Stimulated activated CD4-positive, alpha-beta T cell treated with anti-CD3 and anti-CD28 coated beads, Interleukin-4, amount 100 ng/mL, for 48 hours (primary cell): ENCODE data around the gene RNF225.
A peak's percentile ranks its signal among the peaks of the same experiment; 100 is the strongest.
"Not testable (repeated sequence)": the region's sequence is repeated elsewhere in the genome, so short reads cannot be mapped to it uniquely, and the experiment has no call there.

Experiments used
- DNase-seq, 2 donors: peaks; one replicate each; pipeline ENCODE4 v3.0.0-alpha.2; 2020; ENCODE audit warnings: low read depth in 2 of 2

Gene RNF225

DNA sequence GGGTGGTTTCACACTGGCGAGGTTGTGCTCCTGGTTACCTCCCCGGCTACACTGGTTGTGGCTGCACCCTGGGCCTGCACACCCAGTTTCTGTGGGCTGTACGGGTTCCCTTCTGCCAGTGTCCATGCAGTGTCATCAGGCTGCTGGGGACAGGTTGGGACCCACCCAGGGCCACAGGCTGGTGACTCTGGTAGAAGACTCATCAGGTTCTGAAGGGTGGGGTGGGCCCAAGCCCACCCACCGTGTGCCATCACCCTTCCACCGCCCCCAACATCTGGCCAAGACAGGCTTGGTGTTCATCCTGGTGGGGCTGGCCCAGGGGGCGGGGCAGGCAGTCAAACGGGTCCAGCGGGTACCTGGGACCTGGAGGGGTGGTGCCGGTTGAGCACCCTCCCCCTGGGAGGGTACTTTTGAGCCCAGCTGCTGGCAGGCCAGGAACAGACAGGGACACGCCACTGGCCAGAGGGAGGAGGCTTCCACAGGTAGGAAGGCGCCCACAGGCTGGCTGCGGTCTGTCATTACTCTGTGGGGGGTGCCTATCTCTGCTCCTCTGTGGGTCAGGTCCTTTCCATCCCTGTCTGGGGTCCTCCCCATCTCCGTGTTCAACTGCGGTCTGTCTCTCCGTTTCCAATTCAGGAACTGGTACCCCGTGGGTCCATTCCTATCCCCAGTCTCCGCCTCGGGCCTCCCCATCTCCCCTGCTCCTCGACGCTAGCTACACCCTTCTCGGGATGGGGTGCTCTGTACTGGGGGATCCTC is at the start of gene RNF225:
TSS of gene RNF225 (plus strand) at position 437 of the 759 bp plus-strand sequence. CDS start 434 bp downstream, outside the sequence.
- DNase-seq: no peak

DNA sequence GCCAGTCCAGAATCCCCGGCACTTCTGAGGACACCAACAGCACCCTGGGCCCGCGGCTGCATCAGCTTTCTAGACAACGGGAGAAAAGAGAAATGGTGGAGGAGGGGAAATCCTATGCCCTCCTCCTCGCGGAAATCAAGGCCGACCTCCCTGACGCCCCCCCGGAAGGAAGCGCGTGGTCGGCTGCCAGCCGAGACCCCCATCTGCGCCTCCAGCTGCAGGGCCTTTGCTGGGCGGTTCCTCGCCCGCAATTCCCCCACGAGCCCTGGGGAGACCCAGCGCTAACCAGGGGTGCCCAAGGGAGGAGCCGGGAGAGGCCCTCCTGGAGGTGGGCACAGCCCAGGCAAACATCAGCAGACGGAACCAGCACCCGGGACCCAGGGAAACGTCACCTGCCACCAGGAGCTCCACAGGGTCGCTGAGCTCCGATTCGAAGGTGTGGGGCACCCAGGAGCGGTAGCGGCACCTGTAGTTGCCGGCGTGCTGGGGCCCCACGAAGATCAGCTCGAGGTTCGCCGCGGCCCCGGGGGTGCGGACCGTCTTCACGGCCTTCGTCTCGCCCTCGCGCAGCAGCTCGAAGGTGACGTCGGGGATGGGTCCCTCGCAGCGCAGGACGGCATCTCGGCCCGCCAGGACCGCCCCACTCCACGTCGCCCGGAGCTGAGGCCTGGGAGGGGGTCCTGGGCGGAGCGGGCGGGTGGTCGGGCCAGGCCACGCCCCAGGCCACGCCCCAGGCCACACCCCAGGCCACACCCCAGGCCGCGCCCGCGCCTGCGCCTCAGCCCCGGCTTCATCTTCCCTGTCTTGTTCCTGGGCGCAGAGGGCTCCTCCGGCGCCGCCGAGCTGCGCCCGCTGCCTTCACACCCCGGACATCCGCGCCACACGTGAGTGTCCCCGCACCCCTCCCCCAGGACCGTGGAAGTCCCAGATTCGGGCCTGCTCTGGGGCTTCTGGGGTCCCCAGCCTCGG is 48.2 kb upstream of the RNF225 start:
- peak; percentile 47 to 53 for DNase-seq

DNA sequence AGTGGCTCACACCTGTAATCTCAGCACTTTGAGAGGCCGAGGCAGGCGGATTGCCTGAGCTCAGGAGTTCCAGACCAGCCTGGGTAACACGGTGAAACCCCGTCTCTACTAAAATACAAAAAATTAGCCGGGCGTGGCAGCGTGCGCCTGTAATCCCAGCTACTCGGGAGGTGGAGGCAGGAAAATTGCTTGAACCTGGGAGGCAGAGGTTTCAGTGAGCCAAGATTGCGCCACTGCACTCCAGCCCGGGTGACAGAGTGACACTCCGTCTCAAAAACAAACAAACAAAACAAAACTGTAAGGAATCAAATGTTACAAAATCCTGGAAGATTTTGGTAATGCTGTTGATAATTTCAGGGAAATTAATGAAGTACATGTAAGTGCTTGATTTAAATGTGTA is 47.4 kb upstream of the RNF225 start:
- not testable (repeated sequence) for DNase-seq

DNA sequence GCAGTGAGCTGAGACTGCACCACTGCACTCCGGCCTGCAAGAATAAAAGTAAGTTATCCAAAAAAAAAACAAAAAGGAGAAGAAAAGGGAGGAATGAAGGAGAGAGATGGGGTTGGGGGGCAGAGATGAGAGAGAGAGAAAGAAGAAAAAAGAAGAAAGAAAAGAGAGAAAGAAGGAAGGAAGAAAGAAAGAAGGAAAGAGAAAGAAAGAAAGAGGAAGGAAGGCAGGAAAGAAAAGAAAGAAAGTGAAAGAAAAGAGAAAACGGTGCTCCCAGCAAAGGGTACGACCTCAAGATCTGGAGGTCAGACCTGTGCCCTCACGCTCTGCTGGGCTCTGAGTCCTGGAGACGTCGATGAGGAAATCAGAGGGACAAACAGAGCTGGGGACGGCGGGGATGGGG is 45.9 kb upstream of the RNF225 start:
- DNase-seq: no peak

DNA sequence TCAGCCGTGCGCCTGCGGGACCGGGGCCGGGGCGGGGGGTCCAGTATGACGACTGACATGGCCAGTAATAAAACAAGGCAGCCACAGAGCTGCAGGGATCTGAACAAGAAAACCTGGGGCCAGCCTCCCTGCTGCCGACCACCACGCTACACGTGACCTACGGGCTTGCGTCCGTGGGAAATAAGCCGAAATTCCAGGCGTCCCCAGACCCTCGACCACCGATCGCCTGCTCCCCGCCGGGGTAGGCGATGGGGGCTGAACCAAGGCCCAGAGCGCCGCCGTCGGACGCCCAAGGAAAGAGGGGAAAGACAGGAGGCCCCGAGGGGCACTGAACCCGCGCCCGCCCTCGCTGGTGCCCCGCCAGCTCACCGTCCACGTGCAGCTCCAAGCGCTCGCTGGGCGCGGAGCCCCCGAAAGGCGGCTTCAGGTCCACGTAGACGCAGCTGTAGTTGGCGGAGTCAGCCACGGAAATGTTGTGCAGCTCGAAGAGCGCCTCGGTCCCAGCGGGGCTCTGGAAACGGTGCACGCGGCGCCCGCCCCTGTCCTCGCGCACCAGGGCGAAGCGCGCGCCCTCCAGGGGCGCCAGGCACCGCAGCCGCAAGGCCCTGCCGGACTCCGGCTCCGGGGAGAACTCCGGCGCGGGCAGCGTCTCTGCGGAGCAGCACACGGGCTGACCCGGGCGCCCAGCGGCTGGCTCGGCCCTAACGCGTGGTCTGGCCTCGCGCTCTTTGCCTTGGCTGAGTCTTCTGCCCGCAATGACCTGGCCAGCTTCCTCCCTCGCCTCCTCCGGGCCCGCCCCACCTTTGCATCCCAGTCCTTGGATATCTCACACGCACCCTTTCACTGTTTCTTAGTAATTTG is 45.2 kb upstream of the RNF225 start:
- no peak for DNase-seq

DNA sequence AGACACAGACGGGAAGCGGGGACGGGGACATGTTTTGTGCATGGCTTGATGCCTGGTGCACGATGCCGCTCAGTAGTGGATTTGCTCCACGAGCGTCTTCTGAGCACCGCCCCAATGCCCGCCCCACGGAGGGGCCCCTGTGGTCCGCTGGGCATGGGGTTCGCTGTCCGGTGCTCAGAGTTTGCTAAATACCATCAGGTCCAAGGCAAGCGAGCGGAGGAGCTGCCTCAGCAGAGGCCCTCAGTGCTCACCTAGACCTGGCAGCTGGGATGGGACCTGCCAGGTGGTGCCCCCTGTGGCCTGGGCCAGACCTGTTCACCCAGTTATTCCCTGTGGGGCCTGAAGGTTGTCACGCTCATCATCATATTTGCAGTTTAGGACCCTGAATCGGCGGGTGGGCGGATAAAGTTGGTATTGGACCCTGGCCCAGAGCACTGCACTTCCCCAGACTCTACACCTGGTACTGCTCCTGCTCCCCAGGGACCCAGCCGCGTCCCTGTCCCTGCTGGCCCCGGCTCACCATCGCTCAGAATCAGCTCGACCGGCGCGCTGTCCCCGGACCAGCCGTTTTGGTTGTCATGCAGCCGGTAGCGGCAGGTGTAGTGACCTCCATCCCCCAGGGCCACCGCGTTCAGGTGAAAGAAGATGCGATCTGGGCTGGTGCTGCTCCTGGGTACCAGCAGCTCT is 44.4 kb upstream of the RNF225 start:
- no peak for DNase-seq

DNA sequence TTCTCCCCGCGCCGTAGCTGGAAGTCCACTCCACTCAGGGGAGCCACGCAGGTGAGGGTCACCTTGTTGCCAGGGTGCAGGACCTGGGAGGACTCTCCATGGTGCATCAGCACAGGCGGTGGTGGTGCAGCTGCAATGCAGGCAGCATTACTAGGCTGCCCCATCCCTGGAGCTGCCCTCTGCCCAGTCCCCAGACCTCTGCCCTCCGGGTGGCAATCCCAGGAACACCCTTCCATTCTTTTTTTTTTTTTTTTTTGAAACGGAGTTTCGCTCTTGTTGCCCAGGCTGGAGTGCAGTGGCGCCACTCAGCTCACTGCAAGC is 43.9 kb upstream of the RNF225 start:
- DNase-seq: no peak

DNA sequence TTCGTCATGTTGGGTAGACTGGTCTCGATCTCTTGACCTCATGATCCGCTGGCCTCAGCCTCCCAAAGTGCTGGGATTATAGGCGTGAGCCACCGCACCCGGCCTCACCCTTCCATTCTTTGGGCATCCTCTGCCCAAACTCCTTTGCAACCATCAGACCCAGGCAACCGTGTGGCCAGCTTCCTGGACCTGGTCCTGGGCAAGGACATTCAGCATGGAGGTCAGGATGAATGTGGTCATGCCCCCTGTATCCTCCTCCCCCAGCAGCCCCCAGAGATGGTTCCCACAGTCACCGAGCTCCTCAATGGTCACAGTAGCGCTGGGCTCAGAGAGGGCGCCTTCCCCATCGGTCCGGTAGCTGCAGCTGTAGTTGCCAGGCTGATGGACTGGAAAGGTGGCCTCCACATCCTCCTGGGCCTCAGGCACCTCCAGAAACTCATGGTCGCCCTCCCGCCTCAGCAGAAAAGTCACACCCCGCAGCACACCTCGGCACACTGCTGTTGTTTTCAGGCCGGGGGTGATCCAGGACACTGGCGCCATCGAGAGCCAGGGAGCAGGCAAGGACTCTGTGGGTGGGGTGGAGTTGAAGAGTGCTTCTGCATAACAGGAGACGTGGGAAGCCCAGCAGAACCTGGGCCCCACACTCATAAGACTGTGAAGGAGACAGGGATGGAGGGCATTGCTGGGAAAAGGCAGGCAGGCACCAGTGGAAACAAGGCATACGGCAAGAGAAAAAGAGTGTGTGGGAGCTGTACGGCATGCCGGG is 43.3 kb upstream of the RNF225 start:
- no peak for DNase-seq

DNA sequence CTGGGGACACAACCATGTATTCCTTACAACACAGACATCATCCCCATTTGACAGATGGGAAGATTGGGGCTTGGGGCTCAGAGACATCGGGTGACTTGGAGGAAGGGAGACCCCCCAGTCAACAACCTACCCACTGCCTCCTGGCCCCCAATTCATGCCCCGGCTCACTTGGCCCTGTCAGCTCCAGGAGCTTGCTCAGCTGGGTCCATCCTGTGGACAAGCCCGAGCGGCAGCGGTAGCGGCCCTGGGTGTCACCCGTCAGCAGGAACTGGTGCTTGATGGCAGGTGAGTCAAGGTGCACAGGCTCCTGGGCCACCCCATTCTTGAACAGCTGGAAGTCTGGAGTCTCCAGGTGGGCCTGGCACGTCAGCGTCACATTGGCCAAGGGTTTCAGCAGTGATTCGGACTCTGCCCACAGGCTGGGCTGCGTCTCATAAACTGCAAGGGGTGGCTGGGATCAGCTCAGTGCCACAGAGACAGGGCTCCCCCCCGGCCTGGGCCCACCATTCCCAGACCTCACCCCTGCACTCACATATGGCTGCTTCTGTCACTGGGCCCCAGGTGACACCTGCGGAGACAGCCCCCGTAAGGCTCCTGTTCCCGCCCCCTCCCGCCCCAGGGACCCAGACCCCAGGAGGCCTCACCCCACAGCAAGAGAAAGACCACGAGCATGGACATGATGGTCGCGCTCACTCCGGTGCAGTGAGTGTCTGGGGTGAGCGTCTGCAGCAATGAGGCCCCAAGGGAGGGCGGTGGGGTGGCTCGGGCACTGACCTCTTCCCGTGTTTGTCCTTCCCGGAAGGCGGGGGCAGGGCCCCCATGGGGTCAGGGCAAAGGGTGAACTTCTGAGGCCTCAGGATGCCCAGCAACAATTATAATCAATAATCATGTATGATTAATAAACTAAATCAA is 42.4 kb upstream of the RNF225 start, which contains the start of gene A1BG:
TSS of gene A1BG (minus strand) at position 733 of the 912 bp plus-strand sequence. CDS start at position 678, 55 bp downstream.
- no peak for DNase-seq

DNA sequence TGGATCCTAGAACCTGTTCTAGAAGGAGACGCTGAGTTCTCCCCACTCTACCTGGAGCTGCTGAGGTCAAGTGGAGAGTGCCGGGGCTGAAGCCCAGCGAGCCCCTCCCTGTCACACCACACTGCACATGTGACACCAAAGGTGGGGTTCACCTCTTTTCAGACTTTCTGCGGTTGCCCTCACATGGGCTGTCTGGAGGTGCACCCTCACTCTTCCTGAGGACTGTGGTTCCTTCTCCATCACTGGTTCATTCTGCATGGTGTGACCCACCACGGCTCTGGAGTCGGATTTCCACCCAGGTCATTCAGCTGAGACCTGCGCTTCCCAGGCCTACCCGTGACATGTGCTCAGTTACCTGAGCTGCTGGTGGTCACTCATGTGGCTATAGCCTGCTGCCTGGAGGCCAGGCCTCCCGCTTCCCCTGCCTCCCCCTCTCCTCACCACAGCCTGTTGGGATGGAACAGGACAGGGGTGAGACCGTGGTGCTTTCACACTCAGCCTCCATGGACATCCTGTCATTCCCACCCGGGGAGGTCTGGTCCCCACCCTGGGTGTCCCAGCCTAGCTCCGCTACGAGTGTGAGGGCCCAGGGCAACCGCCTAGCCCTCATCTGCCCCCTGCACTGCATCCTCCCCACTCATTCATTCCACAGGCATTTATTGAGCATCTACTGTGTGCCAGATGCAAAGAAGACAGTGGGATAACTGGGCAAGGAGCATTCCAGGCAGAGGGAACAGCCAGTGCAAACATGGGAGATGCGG is 41.6 kb upstream of the RNF225 start:
- DNase-seq: no peak

DNA sequence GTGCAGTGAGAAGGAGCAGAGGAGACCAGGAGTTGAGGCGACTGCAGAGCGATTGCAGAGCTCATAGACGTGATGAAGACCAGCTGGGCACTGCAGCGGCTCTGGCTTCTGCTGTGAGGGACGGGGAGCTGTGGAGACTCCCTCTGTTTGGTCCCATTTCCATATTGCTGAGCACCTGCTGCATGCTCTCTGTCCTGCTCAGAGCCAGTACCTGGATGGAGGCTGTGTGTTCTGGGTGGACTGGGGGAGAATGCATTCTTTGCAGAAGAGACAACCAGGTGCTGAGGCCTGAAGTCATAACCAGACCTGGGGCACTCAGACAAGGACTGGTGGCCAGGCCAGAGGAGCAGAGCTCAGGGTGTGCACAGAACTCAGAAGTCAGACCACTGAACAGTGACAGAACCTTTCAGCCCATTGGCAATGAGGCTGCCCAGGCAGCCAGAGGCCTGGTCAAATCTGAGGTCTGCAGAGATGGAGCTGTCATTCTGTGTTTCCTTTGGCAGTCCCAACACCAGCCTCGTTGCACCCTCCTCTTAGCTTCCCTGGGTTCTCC is 40.9 kb upstream of the RNF225 start:
- DNase-seq: no peak

DNA sequence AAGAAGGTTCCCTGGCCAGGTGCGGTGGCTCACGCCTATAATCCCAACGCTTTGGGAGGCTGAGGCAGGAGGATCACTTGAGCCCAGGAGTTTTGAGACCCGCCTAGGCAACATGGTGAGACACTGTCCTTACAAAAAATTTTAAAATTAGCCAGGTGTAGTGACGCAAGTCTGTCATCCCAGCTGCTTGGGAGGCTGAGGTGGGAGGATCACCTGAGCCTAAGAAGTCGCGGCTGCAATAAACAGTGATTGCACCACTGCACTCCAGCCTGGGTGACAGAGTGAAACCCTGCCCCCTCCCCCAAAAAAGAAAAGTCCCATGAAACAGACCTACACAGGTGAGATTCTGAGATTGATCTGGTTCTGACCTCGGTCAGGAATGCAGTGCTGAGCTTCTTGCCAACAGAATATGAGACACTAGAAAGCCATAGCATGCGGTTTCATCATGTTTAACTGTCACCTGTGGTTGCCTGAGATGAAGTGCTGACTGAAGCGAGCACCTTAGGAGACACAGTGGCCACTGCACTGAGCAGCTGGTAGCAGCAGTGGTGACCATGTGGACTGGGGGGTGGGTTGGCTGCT is 40.1 kb upstream of the RNF225 start:
- DNase-seq: no peak

DNA sequence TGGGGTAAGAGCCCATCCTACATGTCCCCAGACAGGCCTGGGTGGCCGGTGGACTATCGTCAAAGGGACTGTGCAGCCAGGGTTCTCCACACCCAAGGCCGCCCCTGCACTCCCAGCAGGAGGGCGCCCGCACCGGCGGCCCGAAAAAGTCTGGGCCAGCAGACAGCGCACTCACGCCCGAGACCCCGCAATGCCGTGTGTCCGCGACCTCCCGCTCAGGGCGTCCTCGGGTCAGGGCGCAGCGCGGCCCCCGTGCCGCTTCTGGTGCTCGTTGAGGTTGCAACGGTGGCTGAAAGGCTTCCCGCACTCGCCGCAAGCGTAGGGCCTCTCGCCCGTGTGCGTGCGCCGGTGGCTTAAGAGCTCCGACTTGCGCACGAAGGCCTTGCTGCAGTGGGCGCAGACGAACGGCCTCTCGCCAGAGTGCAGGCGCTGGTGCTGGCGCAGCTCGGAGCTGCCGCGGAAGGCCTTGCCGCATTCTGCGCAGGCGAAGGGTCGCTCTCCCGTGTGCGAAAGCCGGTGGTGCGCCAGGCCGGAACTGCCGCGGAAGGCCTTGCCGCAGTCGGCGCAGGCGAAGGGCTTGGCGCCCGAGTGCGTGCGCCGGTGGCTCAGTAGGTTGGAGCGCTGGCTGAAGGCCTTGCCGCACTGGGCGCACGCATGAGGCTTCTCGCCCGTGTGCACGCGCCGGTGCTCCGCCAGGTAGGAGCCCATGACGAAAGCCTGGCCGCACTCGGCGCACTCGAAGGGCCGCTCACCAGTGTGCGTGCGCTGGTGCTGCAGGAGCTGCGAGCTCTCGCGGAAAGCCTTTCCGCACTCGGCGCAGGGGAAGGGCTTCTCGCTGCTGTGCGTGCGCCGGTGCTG is 39.3 kb upstream of the RNF225 start:
- no peak for DNase-seq

DNA sequence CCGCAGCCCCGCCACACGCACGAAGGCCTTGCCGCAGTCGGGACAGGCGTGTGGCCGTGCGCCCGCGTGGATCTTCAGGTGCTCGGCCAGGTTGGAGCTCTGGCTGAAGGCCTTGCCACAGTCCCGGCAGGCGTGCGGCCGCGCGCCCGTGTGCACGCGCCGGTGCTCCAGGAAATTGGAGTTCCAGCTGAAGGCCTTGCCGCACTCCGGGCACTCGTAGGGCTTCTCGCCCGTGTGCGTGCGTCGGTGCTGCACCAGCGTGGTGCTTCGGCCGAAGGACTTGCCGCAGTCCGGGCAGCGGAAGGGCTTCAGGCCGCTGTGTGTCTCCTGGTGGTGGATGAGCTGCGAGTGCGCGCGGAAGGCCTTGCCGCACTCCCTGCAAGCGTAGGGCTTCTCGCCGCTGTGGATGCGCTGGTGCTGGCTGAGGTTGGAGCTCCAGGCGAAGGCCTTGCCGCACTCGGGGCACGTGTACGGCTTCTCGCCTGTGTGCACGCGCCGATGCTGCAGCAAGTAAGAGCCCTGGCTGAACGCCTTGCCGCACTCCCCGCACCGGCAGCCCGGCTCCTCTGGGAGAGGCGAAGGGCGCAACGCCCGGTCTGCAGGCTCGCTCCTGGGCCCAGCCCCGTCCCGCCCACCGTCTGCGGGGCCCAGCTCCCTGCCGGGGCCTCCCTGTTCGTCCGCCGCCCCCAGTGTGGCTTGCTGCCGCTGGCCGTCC is 38.5 kb upstream of the RNF225 start:
- DNase-seq: no peak

DNA sequence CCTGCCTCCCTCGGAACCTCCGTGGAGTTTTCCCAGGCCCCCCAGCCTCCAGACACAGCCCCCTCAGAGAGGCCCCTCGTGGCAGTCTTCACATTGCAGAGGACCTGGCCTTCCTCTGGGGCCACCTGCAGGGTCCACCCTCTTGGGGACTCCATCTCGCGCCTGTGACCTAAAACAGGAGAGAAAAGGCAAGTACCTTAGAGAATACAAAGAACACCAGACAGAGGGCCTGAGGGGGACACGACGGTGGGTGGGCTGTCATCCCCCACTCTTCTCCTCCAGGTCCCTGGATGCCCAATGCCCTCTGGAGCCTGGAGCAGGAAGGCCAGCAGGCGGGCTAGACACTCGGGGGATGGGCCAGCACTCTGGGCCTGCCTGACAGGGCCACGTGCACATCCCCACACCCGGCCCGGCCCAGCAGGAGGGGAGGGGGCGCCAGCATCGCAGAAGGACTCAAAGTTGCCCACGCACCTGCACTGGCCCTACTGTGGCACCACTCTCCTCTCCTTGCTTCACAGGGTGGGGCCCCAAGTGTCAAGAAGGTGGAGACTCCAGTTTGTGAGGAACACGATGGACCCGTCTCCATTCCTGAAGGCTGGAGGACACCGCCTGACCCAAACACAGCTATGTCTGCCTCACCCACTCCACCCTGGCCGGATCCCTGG is 37.8 kb upstream of the RNF225 start:
- no peak for DNase-seq

DNA sequence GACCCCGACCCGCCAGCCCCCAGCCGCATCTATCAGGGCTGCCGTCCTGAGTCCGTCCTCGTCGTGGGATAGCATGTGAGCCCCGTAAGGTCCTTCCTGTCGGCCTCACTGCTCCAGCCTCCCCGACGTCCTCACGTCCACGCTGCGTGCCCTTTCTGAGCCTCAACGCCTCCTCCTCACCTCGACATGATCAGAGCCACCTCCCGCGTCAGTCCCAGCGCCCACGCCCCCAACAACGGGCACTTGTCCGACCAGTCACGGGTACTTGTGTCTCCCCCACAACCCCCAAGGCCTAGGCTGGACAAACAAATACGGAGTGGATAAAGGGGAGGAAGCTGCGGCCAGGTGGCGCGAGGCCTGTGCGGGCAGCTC is 33.6 kb upstream of the RNF225 start:
- peak in 1 of 2 donors; percentile 43 for DNase-seq
